H1 (cell line): Measurements from ENCODE around the gene TBC1D22A. TPM values are rescaled to one million over a fixed set of nuclear protein-coding genes. Genes with fewer than 3 reads are reported as not detected.

ENCODE experiments used
- CTCF ChIA-PET: fragments of 300-600 bp; sonication (Branson Sonifier 250); formaldehyde crosslinking; loops from one replicate; lab custom pipeline; 2021; ENCODE audit not compliant: partially characterized antibody; lab: Charles Lee
- POLR2A ChIA-PET: fragments of 300-600 bp; sonication (Branson Sonifier 250); formaldehyde crosslinking; loops from one replicate; lab custom pipeline; 2021; ENCODE audit warnings: inconsistent platforms; ENCODE audit not compliant: partially characterized antibody; lab: Charles Lee
- DNase-seq, 2 experiments: peaks; one replicate each; pipeline versions ENCODE4 v3.0.0 to v3.0.0-alpha.2; 2010 to 2022; ENCODE audit warnings: low spot score in 2 of 2, low read depth in 1 of 2, mixed read lengths in 1 of 2
- FAIRE-seq: peaks from 2 replicates; lab custom pipeline; 2011; peaks lifted over from hg19 to GRCh38; lab: Jason Lieb, UNC
- H2AFZ ChIP-seq: 2 replicates; pipeline ENCODE4 v1.8.1; 2012; ENCODE audit warnings: low read length, inconsistent platforms
- H2AK5ac ChIP-seq: 2 replicates; pipeline ENCODE4 v1.6.1; 2013; ENCODE audit warnings: low read depth, low read length
- H2BK120ac ChIP-seq: replicated peaks from 2 replicates; pipeline ENCODE3; 2013; ENCODE audit warnings: low read depth, low read length, inconsistent platforms
- H2BK12ac ChIP-seq: 2 replicates; pipeline ENCODE4 v1.6.1; 2013; ENCODE audit warnings: low read depth, low read length
- H2BK15ac ChIP-seq: 2 replicates; pipeline ENCODE4 v1.6.1; 2013; ENCODE audit warnings: low read length
- H2BK20ac ChIP-seq: 2 replicates; pipeline ENCODE4 v1.6.1; 2013; ENCODE audit warnings: low read length
- H2BK5ac ChIP-seq: 2 replicates; pipeline ENCODE4 v1.6.1; 2013; ENCODE audit warnings: low read depth, low read length
- H3K14ac ChIP-seq: 2 replicates; pipeline ENCODE4 v1.6.1; 2013; ENCODE audit warnings: inconsistent platforms; ENCODE audit not compliant: insufficient read length
- H3K18ac ChIP-seq: 2 replicates; pipeline ENCODE4 v1.6.1; 2013; ENCODE audit warnings: low read length; ENCODE audit errors: extremely low read depth
- H3K23ac ChIP-seq: 2 replicates; pipeline ENCODE4 v1.6.1; 2013; ENCODE audit warnings: inconsistent platforms; ENCODE audit not compliant: insufficient read length
- H3K23me2 ChIP-seq: 2 replicates; pipeline ENCODE4 v1.6.1; 2013; ENCODE audit warnings: low read depth, low read length
- H3K27ac ChIP-seq: 2 replicates; pipeline ENCODE4 v1.6.1; 2011; ENCODE audit warnings: low read depth, low read length, inconsistent platforms
- H3K27me3 ChIP-seq, 4 experiments: replicated peaks in 1 of 4; 1 replicate in 1 of 4; 2 replicates in 3 of 4; pipeline versions ENCODE4 v1.6.1 to v1.8.1; 2011 to 2013; ENCODE audit warnings: low read length in 3 of 4, mild to moderate bottlenecking in 3 of 4, inconsistent platforms in 2 of 4, mixed read lengths in 2 of 4, moderate library complexity in 1 of 4; ENCODE audit not compliant: control insufficient read depth in 3 of 4, insufficient read depth in 3 of 4; ENCODE audit errors: extremely low read depth in 1 of 4
- H3K36me3 ChIP-seq, 4 experiments: 2 replicates each; pipeline versions ENCODE4 v1.6.1 to v1.8.1; 2011 to 2013; ENCODE audit warnings: mild to moderate bottlenecking in 4 of 4, low read length in 3 of 4, moderate library complexity in 2 of 4, control low read depth in 1 of 4, inconsistent platforms in 1 of 4; ENCODE audit not compliant: insufficient read depth in 4 of 4, control insufficient read depth in 2 of 4
- H3K4ac ChIP-seq: replicated peaks from 2 replicates; pipeline ENCODE3; 2013; ENCODE audit warnings: low read length, low read depth, mixed read lengths, inconsistent platforms; ENCODE audit not compliant: insufficient read length
- H3K4me1 ChIP-seq, 4 experiments: replicated peaks in 1 of 4; 1 replicate in 1 of 4; 2 replicates in 3 of 4; pipeline versions ENCODE4 v1.6.1 to v1.8.1; 2011 to 2013; ENCODE audit warnings: low read length in 3 of 4, inconsistent platforms in 2 of 4, mixed read lengths in 1 of 4; ENCODE audit not compliant: insufficient read depth in 4 of 4, control insufficient read depth in 3 of 4
- H3K4me2 ChIP-seq, 2 experiments: 2 replicates each; pipeline versions ENCODE4 v1.6.1 to v1.8.1; 2011 to 2013; ENCODE audit warnings: low read depth in 2 of 2, low read length in 2 of 2, control low read depth in 1 of 2, inconsistent platforms in 1 of 2, mild to moderate bottlenecking in 1 of 2; ENCODE audit not compliant: insufficient read depth in 1 of 2
- H3K4me3 ChIP-seq, 4 experiments: fragments of 200-600, 300-600 bp in 1 of 4; sonication (generic), shearing (Covaris generic), sonication (Bioruptor Twin) in 1 of 4; 2 replicates each; pipeline versions ENCODE4 v1.5.1 to v1.8.1; 2011 to 2016; ENCODE audit warnings: low read length in 4 of 4, low read depth in 3 of 4, control low read depth in 2 of 4, inconsistent platforms in 2 of 4, mild to moderate bottlenecking in 2 of 4, mixed read lengths in 1 of 4, moderate library complexity in 1 of 4; ENCODE audit not compliant: insufficient read depth in 2 of 4; ENCODE audit errors: extremely low read depth in 1 of 4
- H3K56ac ChIP-seq: replicated peaks from 2 replicates; pipeline ENCODE3; 2013; ENCODE audit warnings: low read depth, mild to moderate bottlenecking, mixed read lengths, low read length, inconsistent platforms; ENCODE audit not compliant: insufficient read length
- H3K79me1 ChIP-seq: 2 replicates; pipeline ENCODE4 v1.6.1; 2013; ENCODE audit warnings: low read depth, low read length, control low read depth
- H3K79me2 ChIP-seq, 2 experiments: 2 replicates each; pipeline versions ENCODE4 v1.6.1 to v1.8.1; 2012 to 2013; ENCODE audit warnings: low read length in 2 of 2, mild to moderate bottlenecking in 2 of 2, inconsistent platforms in 1 of 2; ENCODE audit not compliant: insufficient read depth in 2 of 2, control insufficient read depth in 1 of 2
- H3K9ac ChIP-seq, 4 experiments: replicated peaks in 1 of 4; 1 replicate in 1 of 4; 2 replicates in 3 of 4; pipeline versions ENCODE4 v1.6.1 to v1.8.1; 2011 to 2013; ENCODE audit warnings: low read depth in 3 of 4, low read length in 3 of 4, control low read depth in 2 of 4, mild to moderate bottlenecking in 2 of 4, moderate library complexity in 2 of 4, inconsistent platforms in 1 of 4; ENCODE audit errors: extremely low read depth in 1 of 4
- H3K9me3 ChIP-seq, 2 experiments: 2 replicates each; pipeline versions ENCODE4 v1.6.1 to v1.8.1; 2012 to 2013; ENCODE audit warnings: mild to moderate bottlenecking in 2 of 2, moderate library complexity in 2 of 2, control low read depth in 1 of 2, inconsistent platforms in 1 of 2, low read depth in 1 of 2, low read length in 1 of 2, mixed read lengths in 1 of 2; ENCODE audit not compliant: insufficient read depth in 2 of 2
- H4K20me1 ChIP-seq, 2 experiments: replicated peaks in 1 of 2; 2 replicates each; pipeline versions ENCODE3 to v1.8.1; 2011 to 2013; ENCODE audit warnings: inconsistent platforms in 2 of 2, low read length in 2 of 2, mild to moderate bottlenecking in 1 of 2; ENCODE audit not compliant: insufficient read depth in 2 of 2, control insufficient read depth in 1 of 2
- H4K5ac ChIP-seq: 2 replicates; pipeline ENCODE4 v1.6.1; 2013; ENCODE audit warnings: low read length, low read depth, mixed read lengths, inconsistent platforms; ENCODE audit not compliant: insufficient read length
- H4K8ac ChIP-seq: 2 replicates; pipeline ENCODE4 v1.8.0; 2013; ENCODE audit warnings: mild to moderate bottlenecking, moderate library complexity, low read length, inconsistent platforms; ENCODE audit not compliant: insufficient read depth; ENCODE audit errors: extremely low read depth
- H4K91ac ChIP-seq: replicated peaks from 2 replicates; pipeline ENCODE3; 2013; ENCODE audit warnings: low read length, mixed read lengths, inconsistent platforms; ENCODE audit not compliant: insufficient read length
- BACH1 ChIP-seq: IDR thresholded peaks from 2 replicates; pipeline ENCODE4 v1.6.1; 2012; ENCODE audit warnings: low read length, improper control_type of control experiment
- CBX8 ChIP-seq: fragments of 300-800, 300-1000 bp; sonication (generic); IDR thresholded peaks from 2 replicates; pipeline ENCODE4 v1.7.1; 2016; ENCODE audit warnings: low read depth, low read length, borderline replicate concordance
- CEBPB ChIP-seq: IDR thresholded peaks from 2 replicates; pipeline ENCODE4 v1.6.1; 2012; ENCODE audit warnings: low read depth, low read length
- CHD2 ChIP-seq: IDR thresholded peaks from 2 replicates; pipeline ENCODE4 v1.6.1; 2012; ENCODE audit warnings: low read length, improper control_type of control experiment
- CTBP2 ChIP-seq: IDR thresholded peaks from 2 replicates; pipeline ENCODE4 v1.7.0; 2011; ENCODE audit warnings: borderline replicate concordance, mild to moderate bottlenecking, moderate library complexity, mixed read lengths, low read length; ENCODE audit not compliant: insufficient read depth, insufficient read length
- EP300 ChIP-seq, 2 experiments: IDR thresholded peaks; 1 replicate in 1 of 2; 2 replicates in 1 of 2; pipeline ENCODE4 v1.6.1; 2011 to 2012; ENCODE audit warnings: low read depth in 2 of 2, low read length in 2 of 2, mild to moderate bottlenecking in 2 of 2, borderline replicate concordance in 1 of 2, inconsistent platforms in 1 of 2, moderate library complexity in 1 of 2
- KDM4A ChIP-seq: IDR thresholded peaks from one replicate; pipeline ENCODE4 v1.7.1; 2012; ENCODE audit warnings: low read depth, mild to moderate bottlenecking, moderate library complexity, low read length, inconsistent platforms; ENCODE audit not compliant: severe bottlenecking
- POU5F1 ChIP-seq: IDR thresholded peaks from 2 replicates; pipeline ENCODE4 v1.6.1; 2011; ENCODE audit warnings: low read depth, mild to moderate bottlenecking, low read length, moderate library complexity
- RNF2 ChIP-seq: fragments of 200-900, 300-1000 bp; sonication (generic); IDR thresholded peaks from 2 replicates; pipeline ENCODE4 v1.7.1; 2016; ENCODE audit warnings: borderline replicate concordance, low read depth, mild to moderate bottlenecking, antibody characterized with exemption, low read length; ENCODE audit not compliant: poor library complexity, severe bottlenecking; ENCODE audit errors: missing control alignments
- SRF ChIP-seq: IDR thresholded peaks from 2 replicates; pipeline ENCODE4 v1.6.1; 2011; ENCODE audit warnings: mild to moderate bottlenecking, low read depth, low read length, moderate library complexity
- TAF7 ChIP-seq: optimal IDR thresholded peaks from 2 replicates; pipeline ENCODE3; 2011; ENCODE audit warnings: low read depth, mild to moderate bottlenecking, inconsistent platforms, low read length, moderate library complexity, borderline replicate concordance
- WGBS, 2 experiments: shearing (Covaris generic) in 1 of 2; methylation state at CpG; one replicate each; pipeline versions ENCODE4 v1.1.6 to v1.1.7; 2013 to 2015; ENCODE audit warnings: low lambda C conversion rate in 2 of 2, mixed read lengths in 2 of 2, inconsistent platforms in 1 of 2, low coverage in 1 of 2, missing lambda C conversion rate in 1 of 2; ENCODE audit not compliant: insufficient replicate concordance in 2 of 2, insufficient coverage in 1 of 2, insufficient read length in 1 of 2; ENCODE audit errors: extremely low coverage in 1 of 2, missing lambda C conversion rate in 1 of 2; 5-methylcytosine and 5-hydroxymethylcytosine counted together
- polyA plus RNA-seq, 7 experiments: library from polyadenylated mRNA; depleted of rRNA in 3 of 7; stranded (reverse) in 5 of 7; unstranded in 2 of 7; fragments of >200 nt in 5 of 7; fragments of 200-250 nt in 2 of 7; gene quantifications; 1 replicate in 5 of 7; 2 replicates in 1 of 7; 4 replicates in 1 of 7; pipeline versions ENCODE4 v1.2.1 to v1.2.3, GENCODE V29; 2011 to 2013; ENCODE audit warnings: missing spikeins in 2 of 7, mixed read lengths in 2 of 7
- total RNA-seq: library from RNA; stranded (reverse); fragmentation: NEBNext Ultra II Directional; extraction: Animal tissue kit (Norgen Biotek cat#: 25700); gene quantifications from 2 replicates; pipeline ENCODE4 v1.2.1, GENCODE V29; 2021
- TF ChIP-seq, protein P1 (sequence below): IDR thresholded peaks from 2 replicates; pipeline ENCODE4 v1.6.1; 2012; ENCODE audit warnings: inconsistent platforms

Gene TBC1D22A
- total and polyA plus RNA-seq, 2 of the 8 experiments (the other 6 are each of a cell fraction or from before 2014, with no cell fraction given): 11.9 to 18.4 TPM

DNA sequence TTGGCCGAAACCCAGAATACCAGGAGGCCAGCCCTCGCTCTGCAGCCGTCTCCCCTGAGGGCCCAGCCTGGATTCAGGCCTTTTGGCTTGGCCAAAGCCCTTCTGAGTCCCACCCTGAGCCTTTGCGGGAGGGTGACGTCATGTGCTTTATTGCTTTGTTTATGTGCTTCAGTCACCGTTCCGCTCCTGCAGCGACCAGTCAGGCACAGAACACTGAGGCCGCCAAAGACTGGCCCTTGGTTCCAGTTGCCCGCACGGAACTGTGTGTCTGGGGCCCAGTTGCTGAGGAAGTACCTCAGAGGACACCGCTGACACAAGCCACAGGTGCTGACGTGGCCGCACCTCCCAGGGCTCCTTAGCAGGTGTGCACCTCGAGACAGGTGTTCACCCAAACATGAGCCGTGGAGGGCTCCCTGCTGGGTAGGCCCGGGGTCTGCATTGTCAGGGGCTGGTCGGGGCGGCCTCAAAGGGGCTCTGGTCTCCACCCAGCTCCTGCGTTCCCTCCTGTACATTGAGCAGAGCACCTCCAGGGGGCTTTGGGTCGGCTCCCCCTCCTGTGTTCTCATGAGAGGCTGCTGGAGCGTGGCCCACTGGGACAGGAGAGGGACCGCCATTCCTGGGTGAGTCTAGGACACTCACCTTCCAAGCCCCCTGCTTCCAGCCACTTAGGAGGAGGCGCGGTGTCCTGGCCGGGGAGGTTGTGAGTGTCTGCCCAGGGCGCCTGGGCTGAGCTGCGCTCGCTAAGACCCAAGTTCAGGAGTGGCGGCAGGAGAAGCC is 376.8 kb downstream of the TBC1D22A start:
- Histone ChIP-seq H3K18ac (no peak overlapping the region), H3K36me3 (no peaks in the 10 kb centered on the region), H2AK5ac (no peak overlapping the region), H4K91ac (no peak overlapping the region), H2BK5ac (no peak overlapping the region), H3K4me2 (no peak overlapping the region), H3K27ac (no peak overlapping the region), H2AFZ (no peak overlapping the region), H2BK20ac (no peak overlapping the region), H2BK12ac (no peak overlapping the region), H3K9me3 (no peaks in the 10 kb centered on the region), H3K27me3 (no peaks in the 10 kb centered on the region), H3K9ac (no peak overlapping the region), H3K4me1 (no peaks in the 10 kb centered on the region; a peak in 1 of 7 replicates), H4K8ac (no peak overlapping the region), H3K79me1 (no peaks in the 10 kb centered on the region), H2BK15ac (no peak overlapping the region), H3K23me2 (peaks cover 6% of the 10 kb centered on the region; the same call in 1 of the 2 replicates), H4K5ac (no peak overlapping the region), H3K4ac (no peak overlapping the region), H3K56ac (no peak overlapping the region), H3K14ac (no peak overlapping the region), H3K4me3 (no peak overlapping the region), H3K79me2 (no peaks in the 10 kb centered on the region), H3K23ac (no peak overlapping the region), H4K20me1 (peaks cover 0 to 1% of the 10 kb centered on the region in 2 experiments), H2BK120ac (no peak overlapping the region)
- POLR2A ChIA-PET: no interaction called here
- DNase-seq (no peak), FAIRE-seq (no peak)
- WGBS, 2 experiments: 99% methylated on average over 26 of the region's 30 CpGs; no CpG with 5 or more reads in 1 of the 2 experiments
- CTCF ChIA-PET: interaction anchor here (0.7 to 1.1 kb wide), 3 partner anchors 15 to 312 kb away, joined by 3 read pairs; no protein-coding TSS in a partner anchor
- TF ChIP-seq CHD2: no peak
- TF ChIP-seq BACH1: no peak
- TF ChIP-seq CEBPB: no peak
- no peak for TF ChIP-seq POU5F1
- TF ChIP-seq, protein P1, sequence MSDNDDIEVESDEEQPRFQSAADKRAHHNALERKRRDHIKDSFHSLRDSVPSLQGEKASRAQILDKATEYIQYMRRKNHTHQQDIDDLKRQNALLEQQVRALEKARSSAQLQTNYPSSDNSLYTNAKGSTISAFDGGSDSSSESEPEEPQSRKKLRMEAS: no peak
- no peak for TF ChIP-seq KDM4A
- TF ChIP-seq TAF7: no peak
- no peak for TF ChIP-seq SRF
- TF ChIP-seq RNF2: no peak
- no peak for TF ChIP-seq CBX8
- no peak for TF ChIP-seq EP300 (IDR thresholded peaks at IDR 0.05; ENCODE audit: borderline replicate concordance in 1 of 2, low read depth in 2 of 2, low read length in 2 of 2)
- no peak for TF ChIP-seq CTBP2
